Superior temporal gyrus (tissue), 1 donor: ENCODE measurements around the gene TSHZ1.

Experiments used
- DNase-seq: peaks from one replicate; pipeline ENCODE4 v3.0.0-alpha.2; 2016; ENCODE audit errors: extremely low spot score

Gene TSHZ1, protein sequence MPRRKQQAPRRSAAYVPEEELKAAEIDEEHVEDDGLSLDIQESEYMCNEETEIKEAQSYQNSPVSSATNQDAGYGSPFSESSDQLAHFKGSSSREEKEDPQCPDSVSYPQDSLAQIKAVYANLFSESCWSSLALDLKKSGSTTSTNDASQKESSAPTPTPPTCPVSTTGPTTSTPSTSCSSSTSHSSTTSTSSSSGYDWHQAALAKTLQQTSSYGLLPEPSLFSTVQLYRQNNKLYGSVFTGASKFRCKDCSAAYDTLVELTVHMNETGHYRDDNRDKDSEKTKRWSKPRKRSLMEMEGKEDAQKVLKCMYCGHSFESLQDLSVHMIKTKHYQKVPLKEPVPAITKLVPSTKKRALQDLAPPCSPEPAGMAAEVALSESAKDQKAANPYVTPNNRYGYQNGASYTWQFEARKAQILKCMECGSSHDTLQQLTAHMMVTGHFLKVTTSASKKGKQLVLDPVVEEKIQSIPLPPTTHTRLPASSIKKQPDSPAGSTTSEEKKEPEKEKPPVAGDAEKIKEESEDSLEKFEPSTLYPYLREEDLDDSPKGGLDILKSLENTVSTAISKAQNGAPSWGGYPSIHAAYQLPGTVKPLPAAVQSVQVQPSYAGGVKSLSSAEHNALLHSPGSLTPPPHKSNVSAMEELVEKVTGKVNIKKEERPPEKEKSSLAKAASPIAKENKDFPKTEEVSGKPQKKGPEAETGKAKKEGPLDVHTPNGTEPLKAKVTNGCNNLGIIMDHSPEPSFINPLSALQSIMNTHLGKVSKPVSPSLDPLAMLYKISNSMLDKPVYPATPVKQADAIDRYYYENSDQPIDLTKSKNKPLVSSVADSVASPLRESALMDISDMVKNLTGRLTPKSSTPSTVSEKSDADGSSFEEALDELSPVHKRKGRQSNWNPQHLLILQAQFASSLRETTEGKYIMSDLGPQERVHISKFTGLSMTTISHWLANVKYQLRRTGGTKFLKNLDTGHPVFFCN (N-terminal part only)

DNA sequence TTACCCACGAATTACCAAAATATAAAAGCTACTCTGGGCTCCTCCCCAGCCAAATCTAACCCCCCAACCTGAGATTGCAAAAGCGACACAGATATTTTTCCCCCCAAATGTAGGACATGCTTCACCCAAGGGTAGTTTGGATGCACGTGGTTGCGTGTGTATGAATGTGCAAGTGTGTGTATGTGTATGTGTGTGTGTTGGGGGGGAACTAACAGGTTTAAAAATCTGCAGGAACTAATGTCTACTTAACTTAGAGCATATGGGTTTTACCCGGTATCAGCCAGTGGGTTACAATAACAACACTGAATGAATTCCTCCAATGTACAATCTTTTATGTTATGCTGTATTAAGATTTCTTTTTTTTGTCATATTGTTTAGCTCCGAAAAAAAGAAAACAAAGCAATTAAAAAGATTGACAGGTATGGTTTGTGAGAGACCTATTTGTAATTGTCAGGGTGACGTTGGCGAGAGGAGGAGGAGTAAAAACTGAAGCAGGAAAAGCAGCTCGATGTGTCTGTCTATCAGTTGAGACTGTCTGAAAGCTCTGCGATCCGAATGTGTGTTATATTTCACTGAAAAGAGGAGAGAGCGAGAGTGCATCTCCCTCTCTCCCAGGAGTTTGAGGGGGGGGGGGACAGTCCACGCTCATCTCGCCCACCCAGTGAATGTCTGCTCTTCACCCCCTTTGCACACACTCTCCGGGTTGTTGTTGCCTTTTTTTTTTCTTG lies at the start of gene TSHZ1:
Gene TSHZ1 (plus strand): TSS at position 524 of the 728 bp plus-strand sequence. CDS start 1,080 bp downstream, outside the sequence.
- DNase-seq: peak; percentile 89

DNA sequence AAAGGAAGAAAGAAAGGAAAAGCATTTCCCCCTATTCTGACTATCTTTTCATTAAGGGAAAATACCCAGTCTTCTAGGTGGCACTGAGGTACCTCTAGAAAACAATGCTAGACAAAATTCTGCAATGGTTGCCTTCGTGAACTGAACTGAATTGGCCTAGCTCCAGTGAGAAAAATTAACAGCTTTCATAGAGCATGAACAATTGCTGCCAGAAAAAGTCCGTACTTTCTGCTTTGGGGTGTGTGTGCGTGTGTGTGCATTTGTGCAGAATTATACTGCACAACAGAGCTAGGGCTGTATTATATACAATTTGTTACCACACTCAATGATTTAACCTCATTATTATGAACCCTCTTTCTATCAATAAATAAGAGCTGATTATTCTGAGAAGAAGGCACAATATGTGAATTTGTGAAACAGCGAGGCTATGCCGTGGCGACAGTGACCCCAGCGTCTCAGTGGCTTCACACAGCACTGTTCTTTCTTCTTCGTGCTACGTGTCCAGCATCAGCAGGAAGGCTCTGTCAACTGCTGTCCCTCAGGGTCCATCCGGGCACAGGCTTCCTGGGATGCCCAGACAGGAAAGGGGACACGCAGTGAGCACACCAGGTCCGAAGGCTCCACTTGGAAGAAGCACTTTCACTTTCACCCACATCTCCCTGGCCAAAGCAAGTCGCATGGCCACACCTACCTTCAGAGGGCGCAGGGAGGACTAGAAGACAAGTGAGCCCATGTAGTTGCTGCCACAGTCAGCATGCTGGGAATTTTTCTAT lies 49.2 kb upstream of the TSHZ1 start:
- DNase-seq: peak; percentile 27

DNA sequence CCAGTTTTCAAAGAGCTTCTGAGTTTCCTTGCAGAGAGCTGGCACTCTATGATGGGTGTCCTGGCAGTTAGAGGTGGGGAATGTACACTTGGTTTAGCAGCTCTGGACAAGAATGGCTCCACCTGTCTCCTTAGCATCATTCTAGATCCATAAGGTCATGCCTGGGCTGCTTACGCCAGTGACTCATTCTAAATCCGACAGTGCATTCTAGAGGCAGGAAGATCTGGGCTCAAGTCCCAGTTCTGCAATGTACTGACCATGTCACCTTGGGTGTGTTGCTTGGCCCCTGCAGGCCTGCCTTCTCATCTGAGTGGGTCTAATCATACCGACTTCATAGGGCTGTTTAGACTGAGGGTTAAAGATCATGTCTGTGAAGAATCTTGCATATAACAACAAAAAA lies 48.1 kb upstream of the TSHZ1 start:
- no peak for DNase-seq

DNA sequence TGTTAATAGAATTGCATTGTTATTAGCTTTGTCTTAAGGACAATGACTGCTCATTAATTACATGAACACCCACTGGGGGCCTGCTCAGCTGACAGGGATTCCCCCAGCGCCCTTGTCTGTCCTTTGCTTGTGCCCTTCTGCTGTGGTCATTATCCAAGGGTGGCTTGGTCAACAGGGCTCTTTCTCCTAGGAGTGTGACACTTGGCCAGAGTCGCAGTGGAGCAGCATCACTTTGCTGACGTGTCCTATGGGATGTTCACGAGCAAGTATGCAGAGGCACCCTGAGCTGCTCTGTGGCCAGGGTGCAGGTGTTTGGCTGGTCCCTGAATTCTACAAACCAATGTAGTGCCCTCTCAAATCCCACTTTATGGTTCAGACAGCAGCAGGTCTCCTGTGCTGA lies 47.6 kb upstream of the TSHZ1 start:
- no peak for DNase-seq

DNA sequence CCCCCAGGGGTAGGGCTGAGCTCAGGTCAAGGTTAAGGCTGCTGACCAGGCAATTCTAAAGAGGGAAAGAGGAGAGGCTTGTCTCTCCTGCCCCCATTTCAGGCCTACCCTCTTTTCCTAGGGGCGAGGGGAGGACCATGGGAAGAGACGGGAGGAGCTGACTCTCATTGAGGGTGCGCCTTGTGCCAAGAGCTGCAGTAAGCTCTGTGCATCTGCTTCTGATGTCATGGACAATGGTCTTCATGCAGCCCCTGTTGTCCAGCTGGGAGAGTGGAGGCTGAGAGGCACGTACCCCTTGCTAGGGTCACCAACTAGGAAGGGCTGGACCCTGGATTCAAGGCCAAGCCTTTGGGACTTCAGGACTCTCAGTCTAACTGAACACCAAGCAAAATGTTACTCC lies 46.9 kb upstream of the TSHZ1 start:
- no peak for DNase-seq

DNA sequence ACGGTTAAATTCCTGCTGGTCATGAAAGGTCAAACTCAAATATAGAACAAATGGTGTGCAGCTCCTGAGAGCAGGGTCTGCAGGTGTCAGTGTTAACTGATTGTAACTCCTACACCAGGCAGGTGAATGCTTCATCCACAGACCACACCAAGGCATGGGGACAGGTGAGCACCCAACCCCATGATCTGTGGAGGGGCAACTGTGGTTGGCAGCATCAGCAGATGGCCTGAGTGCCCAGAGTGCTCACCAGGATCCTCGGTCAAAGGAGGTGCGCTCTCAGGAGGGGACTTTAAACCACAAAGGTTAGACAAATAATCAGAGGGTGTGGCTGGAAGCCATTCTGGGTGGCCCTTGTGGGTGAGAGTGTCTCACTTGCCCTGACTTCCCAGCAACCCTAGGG lies 46.1 kb upstream of the TSHZ1 start:
- DNase-seq: no peak

DNA sequence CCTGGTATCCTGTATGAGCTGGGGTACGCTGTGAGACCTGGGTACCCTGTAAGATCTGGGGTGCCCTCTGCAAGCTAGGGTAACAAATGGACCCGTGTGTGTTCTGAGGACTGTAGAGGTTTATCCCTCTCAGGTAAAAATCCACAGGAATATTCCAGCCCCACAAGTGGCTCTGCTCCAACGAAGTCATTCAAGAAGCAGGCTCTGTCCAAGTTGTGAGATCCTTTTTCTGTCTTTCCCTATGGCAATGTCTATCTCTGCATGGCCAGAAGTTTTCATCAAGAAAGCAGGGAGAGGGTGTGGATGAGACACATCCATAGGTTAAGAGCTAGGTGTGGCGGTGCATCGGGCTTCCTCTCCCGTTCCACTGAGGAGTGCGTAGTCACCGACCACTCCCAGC lies 44.7 kb upstream of the TSHZ1 start:
- DNase-seq: no peak

DNA sequence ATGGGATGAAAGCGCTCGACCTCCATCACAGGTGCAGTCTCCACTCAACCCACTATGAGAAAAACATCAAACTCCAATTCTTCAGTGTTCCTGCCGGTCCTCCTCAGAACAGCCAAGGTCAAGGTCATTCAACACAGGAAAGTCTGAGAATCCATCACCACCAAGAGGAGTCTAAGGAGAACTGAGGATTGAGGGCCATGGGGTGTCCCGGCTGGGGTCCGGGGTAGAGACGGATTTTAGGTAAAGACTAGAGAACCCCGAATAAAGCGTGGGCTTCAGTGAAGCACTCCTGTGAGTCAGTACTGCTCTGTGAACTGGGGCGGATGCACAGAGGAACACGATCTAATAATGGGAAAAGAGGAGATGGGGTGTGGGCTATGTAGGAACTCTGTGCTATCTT lies 43.5 kb upstream of the TSHZ1 start:
- DNase-seq: no peak

DNA sequence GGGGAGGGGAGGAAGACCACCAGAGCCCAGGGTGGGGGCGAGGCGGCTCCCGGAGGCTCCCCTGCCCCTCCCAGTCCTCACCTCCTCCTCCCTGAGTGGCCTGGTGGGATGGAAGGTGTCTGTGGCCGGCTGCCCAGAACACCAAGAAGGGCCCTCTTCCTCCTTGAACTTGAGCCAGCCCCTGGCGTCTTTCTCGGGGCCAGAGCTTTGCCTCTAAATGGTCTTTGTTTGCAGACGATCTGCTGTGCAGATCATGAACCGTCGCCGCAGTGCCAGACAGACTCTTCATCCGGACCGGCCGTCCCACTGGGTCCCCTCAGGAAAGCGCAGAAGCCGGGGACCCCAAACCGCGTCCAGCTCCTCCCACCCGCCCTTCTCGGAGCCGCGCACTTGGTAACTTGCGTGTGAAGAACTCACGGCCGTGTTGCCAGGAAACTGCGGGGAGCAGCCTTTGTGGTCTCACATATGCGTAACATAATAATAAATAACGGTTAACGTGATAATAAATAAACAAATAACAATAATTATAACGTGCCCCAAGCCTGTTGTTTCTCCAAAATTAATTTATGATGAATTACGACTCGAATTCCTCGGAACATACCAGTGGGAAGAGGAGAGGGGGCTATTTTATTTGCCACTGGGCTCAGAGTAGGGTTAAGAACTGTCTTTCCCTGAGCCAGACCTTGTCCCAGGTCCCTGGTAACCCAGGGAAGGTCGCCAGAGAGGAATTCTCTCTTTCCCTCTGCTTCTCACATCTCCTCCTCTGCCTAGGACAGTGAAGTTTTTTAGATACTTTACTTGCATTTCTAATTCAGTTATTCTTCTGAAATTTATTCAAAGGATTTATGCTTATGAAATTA lies 42.6 kb upstream of the TSHZ1 start:
- no peak for DNase-seq

DNA sequence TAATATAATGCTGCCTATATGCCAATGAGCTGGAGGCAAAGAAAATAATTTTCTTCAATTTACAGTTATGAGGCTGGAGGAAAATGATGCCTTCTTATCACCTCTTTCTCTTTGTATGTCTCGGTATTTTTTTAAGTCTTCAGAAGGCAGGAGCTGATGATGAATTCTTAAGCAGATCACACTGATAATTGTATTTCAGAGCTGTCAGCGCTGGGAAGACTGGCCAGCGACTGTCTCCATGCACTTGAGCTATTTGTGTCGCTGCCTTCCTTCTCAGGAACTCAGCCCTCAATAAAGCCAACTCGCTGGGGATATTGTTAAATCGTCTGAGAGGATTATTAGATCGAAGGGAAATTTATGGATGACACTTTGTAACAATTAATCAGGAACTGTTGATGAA lies 42.0 kb upstream of the TSHZ1 start:
- DNase-seq: no peak

DNA sequence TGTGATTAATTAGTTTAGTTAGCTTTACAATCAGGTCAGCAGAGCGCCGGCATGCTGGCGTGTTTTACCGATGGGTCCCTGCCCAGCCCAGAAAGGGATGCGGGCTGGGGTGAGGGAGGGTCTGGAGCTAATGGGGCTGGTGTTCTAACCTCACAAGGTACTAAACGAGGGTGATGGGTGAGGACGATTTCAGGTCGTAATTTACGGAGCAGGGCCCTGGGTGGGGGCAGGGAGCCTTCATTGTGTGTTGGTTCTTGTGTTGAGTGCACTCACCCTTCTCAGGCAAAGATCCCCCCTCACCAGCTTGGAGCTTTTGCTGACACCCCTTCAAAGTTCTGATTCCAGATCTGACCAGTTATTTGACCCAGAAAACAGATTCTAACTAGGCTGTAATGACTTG lies 41.2 kb upstream of the TSHZ1 start:
- no peak for DNase-seq

DNA sequence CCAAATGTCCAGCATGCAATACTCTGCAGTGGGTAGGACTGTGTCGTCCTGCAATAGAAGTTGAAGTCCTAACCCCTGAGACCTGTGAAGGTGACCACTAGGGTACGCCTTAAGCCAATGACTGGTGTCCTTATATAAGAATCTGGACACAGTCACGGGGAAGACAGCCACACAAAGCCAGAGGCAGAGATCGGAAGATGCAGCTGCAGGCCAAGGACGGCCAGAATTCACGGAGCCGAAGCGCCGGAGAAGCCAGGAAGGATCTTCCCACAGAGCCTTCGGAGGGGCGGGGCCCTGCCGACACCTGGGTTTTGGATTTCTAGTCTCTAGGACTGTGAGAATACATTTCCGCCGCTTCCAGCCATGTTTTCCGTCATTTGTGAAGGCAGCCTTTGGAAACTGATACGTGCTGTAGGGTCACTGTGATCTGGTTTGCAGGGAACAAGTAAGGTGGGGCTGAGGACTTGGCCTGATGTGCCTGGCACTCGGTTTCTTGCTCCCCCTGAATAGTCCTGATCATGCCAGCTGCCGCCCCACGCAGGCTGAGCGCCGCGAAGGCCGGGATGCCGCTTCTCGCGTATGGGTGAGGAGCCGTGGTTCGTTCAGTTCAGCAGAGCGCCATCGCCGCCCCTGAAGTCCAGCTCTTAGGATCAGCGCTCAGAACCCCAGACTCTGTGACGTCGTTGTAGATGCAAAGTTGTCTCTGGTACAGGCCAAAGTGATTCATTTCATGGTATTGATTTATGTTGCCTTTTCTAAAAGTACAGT lies 40.4 kb upstream of the TSHZ1 start:
- DNase-seq: no peak

DNA sequence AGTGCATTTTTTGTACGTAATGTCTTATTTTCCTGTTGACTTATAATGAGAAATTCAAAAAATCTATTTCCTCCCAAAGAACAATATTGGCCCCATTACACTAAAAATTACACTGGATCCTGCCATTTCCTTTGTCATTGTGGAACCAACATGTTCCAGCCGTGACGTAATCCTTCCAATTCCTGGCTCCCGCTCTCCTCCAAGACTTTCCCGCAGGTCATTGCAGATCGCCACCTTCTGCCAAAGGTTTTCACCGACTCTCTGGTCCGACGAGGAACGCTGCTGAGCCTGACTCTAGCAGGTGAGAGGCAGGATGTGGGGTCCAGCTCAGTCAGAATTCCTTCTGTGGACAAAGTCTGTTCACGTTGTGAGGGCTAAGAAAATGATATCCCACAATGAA lies 39.7 kb upstream of the TSHZ1 start:
- no peak for DNase-seq

DNA sequence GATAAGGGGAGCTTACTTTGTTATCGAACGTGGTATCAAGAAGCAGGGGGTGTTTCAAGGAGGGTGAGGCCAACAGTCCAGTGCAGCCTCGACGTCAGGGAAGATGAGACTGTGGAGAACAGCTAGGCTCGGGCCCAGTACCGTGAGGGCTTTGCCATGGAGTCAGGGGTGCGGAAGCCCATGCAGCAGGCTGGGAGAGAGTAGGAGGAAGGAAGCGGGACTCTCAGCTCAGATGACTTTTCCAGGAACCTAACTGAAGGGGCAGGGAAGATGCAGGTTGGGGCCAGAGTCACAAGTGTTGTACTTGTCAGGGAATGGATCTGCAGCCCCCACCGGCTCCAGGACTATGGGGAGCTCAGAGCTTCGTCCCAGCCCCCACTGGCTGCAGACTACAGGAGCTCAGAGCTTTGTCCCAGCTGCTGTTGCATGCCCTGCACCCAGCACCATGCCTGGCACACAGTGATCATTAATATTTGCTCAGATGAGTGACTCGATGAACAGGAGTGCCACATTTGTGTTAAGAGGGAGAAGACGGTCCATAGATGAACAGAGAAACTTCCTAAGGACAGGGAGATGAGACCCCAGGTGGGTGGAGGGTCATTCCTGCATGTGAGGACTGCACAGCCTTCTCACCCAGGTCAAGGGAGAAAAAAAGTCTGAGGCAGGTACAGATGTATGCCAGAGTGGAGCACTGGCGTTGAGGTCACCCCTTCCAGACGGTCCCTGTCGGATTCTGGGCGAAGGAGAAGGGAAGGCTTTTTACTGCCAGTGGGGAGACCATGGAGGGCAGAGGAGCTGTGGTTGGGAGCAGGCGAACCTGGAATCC lies 38.1 kb upstream of the TSHZ1 start:
- no peak for DNase-seq

DNA sequence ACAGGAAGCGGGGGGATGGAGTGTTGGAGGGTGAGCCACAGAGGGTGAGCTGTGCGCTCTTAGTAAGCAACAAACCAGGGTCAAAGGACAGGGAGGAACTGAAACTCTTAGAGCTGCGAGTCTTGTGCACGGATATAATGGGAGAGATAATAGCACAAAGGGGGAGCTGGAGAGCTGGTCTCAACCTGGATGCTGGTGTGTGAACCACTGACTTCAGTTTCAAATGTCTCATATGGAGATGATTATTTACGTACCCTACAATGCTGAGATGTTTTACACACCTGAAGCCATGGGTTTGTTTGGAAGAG lies 37.5 kb upstream of the TSHZ1 start:
- DNase-seq: no peak

DNA sequence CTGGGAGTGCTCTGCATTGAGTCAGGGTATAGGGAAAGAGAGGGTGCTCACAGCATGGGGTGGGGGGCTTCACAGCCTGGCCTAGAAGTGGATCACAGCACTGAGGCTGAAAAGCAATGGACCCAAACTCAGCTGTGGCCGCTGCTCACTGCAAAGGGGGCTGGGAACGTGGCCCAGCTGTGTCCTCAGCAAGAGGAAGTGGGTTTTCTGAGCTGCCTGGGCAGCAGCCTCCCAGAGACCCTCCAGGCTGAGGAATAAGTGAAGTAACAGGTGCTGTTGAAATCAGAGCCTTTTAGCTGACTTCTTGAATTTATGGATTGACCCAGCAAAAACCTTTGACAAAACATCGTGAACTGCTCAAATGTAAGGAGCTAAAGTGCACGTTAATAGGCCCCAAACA lies 36.9 kb upstream of the TSHZ1 start:
- DNase-seq: no peak

DNA sequence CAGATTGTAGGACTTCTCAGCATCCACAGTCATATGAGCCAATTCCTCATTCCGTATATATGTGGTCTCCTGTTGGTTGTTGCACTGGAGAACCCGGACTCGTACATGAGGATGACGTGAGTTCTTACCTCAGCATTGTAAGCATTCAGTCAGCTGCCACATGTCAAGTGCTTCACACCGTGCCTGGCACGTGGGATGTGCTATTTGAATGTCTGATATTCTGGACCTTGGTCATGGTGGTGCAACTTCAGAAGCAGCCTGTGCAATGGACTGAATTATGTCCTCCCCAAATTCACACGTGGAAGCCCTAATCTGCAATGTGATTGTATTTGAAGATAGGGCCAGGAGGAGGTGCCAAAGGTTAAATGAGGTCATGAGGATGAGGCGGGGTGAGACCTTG lies 33.7 kb upstream of the TSHZ1 start:
- no peak for DNase-seq

DNA sequence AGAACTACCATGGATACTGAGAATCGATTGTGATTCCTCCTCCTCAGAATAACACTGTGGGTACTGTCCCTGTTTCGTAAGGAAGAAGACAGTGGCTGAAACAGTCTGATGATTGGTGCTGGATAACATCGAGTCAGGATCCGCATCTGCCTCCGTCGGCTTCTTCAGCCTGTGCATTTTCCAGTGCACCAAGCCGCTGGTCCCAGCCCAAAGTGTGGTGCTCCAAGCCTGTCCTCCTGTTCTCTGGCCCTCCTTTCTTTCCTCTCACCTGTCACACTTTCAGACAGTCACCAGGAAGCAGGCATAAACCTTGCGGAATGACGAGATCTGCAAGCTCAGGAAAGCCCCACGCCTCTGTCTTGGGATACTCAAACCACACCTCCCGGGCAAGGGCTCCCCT lies 32.2 kb upstream of the TSHZ1 start:
- no peak for DNase-seq
